Uterus (tissue), 4 donors: ENCODE data around the gene SLC7A14. TPM values are rescaled to one million over a fixed set of nuclear protein-coding genes. Genes with fewer than 3 reads are reported as not detected.
A peak's percentile ranks its signal among the peaks of the same experiment; 100 is the strongest.

Experiments
- DNase-seq, 2 donors: peaks; one replicate each; pipeline ENCODE4 v3.0.0-alpha.2; 2019 to 2020
- H3K27ac ChIP-seq, 2 donors: fragments of 200-600 bp; sonication (generic); 1 replicate in 1 of 2; 2 replicates in 1 of 2; pipeline ENCODE4 v1.5.1; 2016 to 2018
- H3K27me3 ChIP-seq, 2 donors: fragments of 200-600 bp; sonication (generic); one replicate each; pipeline ENCODE4 v1.5.1; 2018 to 2019; ENCODE audit warnings: control low read depth in 1 of 2
- H3K36me3 ChIP-seq, 2 donors: fragments of 200-600 bp; sonication (generic); one replicate each; pipeline ENCODE4 v1.5.1; 2019; ENCODE audit warnings: control low read depth in 1 of 2
- H3K4me1 ChIP-seq, 2 donors: fragments of 200-600 bp; sonication (generic); one replicate each; pipeline ENCODE4 v1.5.1; 2018 to 2019; ENCODE audit warnings: control low read depth in 1 of 2
- H3K4me3 ChIP-seq, 2 donors: fragments of 200-600 bp; sonication (generic); 1 replicate in 1 of 2; 2 replicates in 1 of 2; pipeline ENCODE4 v1.5.1; 2018 to 2019; ENCODE audit warnings: mild to moderate bottlenecking in 1 of 2
- H3K9me3 ChIP-seq, 2 donors: fragments of 200-600 bp; sonication (generic); one replicate each; pipeline ENCODE4 v1.5.1; 2019; ENCODE audit warnings: control low read depth in 1 of 2
- CTCF ChIP-seq, 4 experiments: fragments of 200-600 bp in 2 of 4; fragments of 450-650 bp in 2 of 4; sonication (generic) in 2 of 4; IDR thresholded peaks; one replicate each; pipeline ENCODE4 v1.5.1; 2016 to 2019; ENCODE audit warnings: antibody characterized with exemption in 4 of 4, mild to moderate bottlenecking in 2 of 4, moderate library complexity in 1 of 4
- POLR2A ChIP-seq, 2 donors: fragments of 450-650 bp; IDR thresholded peaks; one replicate each; pipeline ENCODE4 v1.6.1; 2016; ENCODE audit warnings: antibody characterized with exemption in 2 of 2, mild to moderate bottlenecking in 1 of 2, moderate library complexity in 1 of 2
- intact Hi-C: fragments of 100-400 bp; cut with DNase I; formaldehyde crosslinking; loops from one replicate; pipeline ENCODE4 v1.15.1; 2023; ENCODE audit warnings: low total_unique reads
- total RNA-seq, 4 donors: library from RNA; depleted of rRNA in 3 of 4; stranded (reverse); fragments of >200 nt in 3 of 4; gene quantifications; one replicate each; pipeline versions ENCODE4 v1.1.0 to v1.2.4, GENCODE V29; 2014 to 2023
- donor health status: DM: yes; HTN: yes; CAD: no.

The SLC7A14 gene
- total RNA-seq, 4 donors from 2014 or later, result 0.55 TPM; not detected in 3

- H3K27ac ChIP-seq, result peak overlapping the region; percentile 78 to 82
- TF ChIP-seq POLR2A (IDR thresholded peaks at IDR 0.05), result no peak
- no peak for TF ChIP-seq CTCF (IDR thresholded peaks at IDR 0.05)
- DNase-seq, result peak in 1 of 2 donors; percentile 59
- no peaks in the 10 kb centered on the region for H3K9me3 ChIP-seq
- intact Hi-C loops, result no loop called here
- H3K4me3 ChIP-seq, result no peak overlapping the region
- H3K4me1 ChIP-seq, result peaks cover 7 to 10% of the 10 kb centered on the region in 2 donors
- H3K27me3 ChIP-seq, result no peaks in the 10 kb centered on the region
- H3K36me3 ChIP-seq, result no peaks in the 10 kb centered on the region
Measured at GRCh38 chr3:170470063-170471016, 115.5 kb downstream of the SLC7A14 start.

GRCh38 chr3:170469151-170470062 is 116.5 kb downstream of the SLC7A14 start:
- intact Hi-C loops, result no loop called here
- H3K27ac ChIP-seq, result peak overlapping the region; percentile 78 to 82
- H3K36me3 ChIP-seq, result no peaks in the 10 kb centered on the region
- no peak for TF ChIP-seq CTCF (IDR thresholded peaks at IDR 0.05)
- TF ChIP-seq POLR2A (IDR thresholded peaks at IDR 0.05), result no peak
- H3K4me1 ChIP-seq, result peaks cover 7 to 10% of the 10 kb centered on the region in 2 donors
- no peaks in the 10 kb centered on the region for H3K27me3 ChIP-seq
- peak; percentile 53 to 86 for DNase-seq
- no peaks in the 10 kb centered on the region for H3K9me3 ChIP-seq
- H3K4me3 ChIP-seq, result no peak overlapping the region

GRCh38 chr3:170467571-170468147 is 118.2 kb downstream of the SLC7A14 start:
- H3K36me3 ChIP-seq, result no peaks in the 10 kb centered on the region
- intact Hi-C loops, result no loop called here
- H3K27ac ChIP-seq, result no peak overlapping the region
- no peak overlapping the region for H3K4me3 ChIP-seq
- H3K9me3 ChIP-seq, result no peaks in the 10 kb centered on the region
- H3K4me1 ChIP-seq, result peaks cover 7 to 10% of the 10 kb centered on the region in 2 donors
- TF ChIP-seq POLR2A (IDR thresholded peaks at IDR 0.05) (no peak), CTCF (IDR thresholded peaks at IDR 0.05) (no peak)
- no peak for DNase-seq
- no peaks in the 10 kb centered on the region for H3K27me3 ChIP-seq

GRCh38 chr3:170467007-170467406 is 118.9 kb downstream of the SLC7A14 start:
- Histone ChIP-seq H3K27ac (no peak overlapping the region), H3K36me3 (no peaks in the 10 kb centered on the region), H3K4me3 (no peak overlapping the region), H3K9me3 (no peaks in the 10 kb centered on the region), H3K4me1 (peaks cover 7 to 10% of the 10 kb centered on the region in 2 donors), H3K27me3 (no peaks in the 10 kb centered on the region)
- TF ChIP-seq CTCF (IDR thresholded peaks at IDR 0.05) (no peak), POLR2A (IDR thresholded peaks at IDR 0.05) (no peak)
- DNase-seq, result no peak
- intact Hi-C loops, result no loop called here
